ENCODE measurements around the gene SPATA18.
"Not testable (repeated sequence)": the region's sequence is repeated elsewhere in the genome, so short reads cannot be mapped to it uniquely, and the experiment has no call there.

Gene SPATA18

GRCh38 chr4:52054254-52054653, 3.1 kb downstream of the SPATA18 start:
- no peak for DNase-seq

- no peak for DNase-seq
Measured at GRCh38 chr4:52057196-52057595, 6.1 kb downstream of the SPATA18 start.

- DNase-seq: no peak
Measured at GRCh38 chr4:52058275-52058674, 7.2 kb downstream of the SPATA18 start.

GRCh38 chr4:52059372-52059771, 8.3 kb downstream of the SPATA18 start:
- no peak for DNase-seq

GRCh38 chr4:52069571-52069970, 18.5 kb downstream of the SPATA18 start:
- no peak for DNase-seq

- DNase-seq: no peak
Measured at GRCh38 chr4:52071791-52072546, 20.9 kb downstream of the SPATA18 start.

DNA sequence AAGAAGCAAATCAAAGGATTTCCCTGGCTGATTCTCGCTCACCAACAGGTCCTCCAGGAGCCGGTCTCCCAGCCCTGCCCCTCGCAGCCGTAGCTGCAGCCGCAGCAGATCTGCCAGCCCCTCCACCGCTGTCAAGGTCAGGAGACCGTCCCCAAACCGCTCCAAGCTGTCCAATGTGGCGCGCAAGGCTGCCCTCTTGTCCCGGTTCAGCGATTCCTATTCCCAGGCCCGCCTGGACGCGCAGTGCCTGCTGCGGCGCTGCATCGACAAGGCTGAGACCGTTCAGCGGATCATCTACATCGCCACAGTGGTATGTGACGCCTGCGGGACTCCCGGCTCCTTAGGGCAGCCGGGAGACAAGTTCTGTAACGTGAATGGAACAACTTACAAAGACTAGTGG, 25.6 kb downstream of the SPATA18 start:
- no peak for DNase-seq

DNA sequence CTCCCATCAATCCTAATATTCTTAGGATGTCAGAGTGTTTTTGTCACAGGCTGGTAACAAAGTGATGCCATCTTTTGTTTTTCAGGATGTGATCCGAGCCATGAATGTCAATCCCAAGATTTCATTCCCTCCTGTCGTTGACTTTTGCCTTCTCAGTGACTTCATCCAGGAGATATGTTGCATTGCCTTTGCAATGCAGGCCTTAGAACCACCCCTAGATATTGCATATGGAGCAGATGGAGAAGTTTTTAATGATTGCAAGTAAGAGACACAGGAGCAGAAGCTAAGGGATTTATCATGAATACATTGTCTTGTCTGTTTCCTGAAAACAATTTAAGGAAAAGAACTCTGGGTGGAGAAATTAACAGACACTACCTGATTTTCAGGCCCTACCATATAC, 28.6 kb downstream of the SPATA18 start:
- no peak for DNase-seq

DNA sequence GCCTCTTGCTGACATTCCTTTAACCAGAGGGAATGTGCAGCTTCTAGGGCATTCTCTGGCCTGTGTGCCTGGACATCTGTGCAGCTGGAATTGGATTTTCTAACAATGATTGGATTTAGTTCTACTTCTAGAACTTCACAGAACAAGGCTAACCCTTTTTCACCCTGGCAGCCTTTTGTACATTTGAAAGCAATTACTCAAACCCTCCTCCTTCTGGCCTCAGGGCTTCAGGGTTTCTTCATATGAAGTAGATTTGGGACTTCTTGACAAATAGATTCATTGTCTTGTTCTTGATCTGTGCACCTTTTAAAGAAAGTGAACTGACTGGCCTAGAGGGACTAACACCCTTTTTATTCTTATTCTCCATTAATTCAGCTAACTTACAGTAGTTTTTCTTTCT, 30.1 kb downstream of the SPATA18 start:
- no peak for DNase-seq

- not testable (repeated sequence) for DNase-seq
Measured at GRCh38 chr4:52086425-52086824, 35.3 kb downstream of the SPATA18 start.

GRCh38 chr4:52091801-52092200, 40.7 kb downstream of the SPATA18 start:
- DNase-seq: no peak

- DNase-seq: no peak
Measured at GRCh38 chr4:52093466-52093865, 42.4 kb downstream of the SPATA18 start.

DNA sequence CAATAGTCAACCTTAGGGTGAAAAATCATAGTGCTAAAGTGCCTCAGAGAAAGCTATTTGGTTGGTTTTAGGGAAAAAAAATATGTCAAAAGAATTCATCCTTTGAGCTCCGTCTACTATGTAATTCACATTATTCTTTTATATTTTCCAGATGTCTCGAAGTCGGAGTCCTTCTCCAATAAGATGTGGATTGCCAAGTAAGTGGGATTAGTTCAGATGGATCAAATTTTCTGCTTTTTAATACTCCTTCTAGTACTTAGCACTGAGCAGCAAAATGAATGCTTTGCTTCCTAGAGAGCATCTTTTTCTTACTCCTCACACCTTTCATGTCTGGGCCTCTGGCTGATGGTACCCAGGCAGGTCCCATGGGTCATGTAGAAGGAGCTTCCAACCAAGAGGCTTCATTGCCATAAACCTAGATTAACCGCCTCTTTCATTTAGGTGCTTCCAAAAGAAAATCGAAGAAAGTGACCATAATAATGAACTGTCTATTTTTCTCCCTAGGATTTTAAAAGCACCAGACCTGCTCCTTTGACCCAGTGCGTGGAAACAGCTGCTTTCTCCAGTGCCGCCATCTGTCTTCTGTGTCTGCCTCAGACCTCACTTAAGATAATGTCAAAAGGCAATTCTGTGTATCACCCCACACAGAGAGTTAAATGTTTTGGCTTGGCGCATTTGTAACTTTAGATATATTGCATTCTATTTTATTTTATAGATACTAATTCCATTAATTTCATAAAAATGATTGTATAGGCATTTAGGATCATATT, 43.5 kb downstream of the SPATA18 start:
- peak; percentile 8 for DNase-seq

DNA sequence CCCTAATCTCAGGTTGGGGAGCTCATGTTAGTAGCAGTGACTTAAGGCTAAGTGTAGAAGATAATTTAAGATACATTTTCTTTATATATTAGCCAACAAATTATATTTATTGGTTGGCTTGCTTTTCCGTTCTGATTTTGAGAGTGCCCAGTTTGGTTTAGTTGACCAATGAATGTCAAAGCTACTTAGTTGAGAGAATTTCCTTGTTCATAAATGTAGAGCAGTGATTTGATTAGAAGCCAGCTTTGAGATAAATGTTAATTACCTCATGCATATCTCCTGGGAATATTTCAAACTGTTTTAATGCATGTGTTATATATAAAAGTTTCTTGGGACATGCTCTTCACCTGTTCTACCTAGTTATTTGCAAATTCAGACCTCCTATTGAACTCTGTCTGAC, 44.3 kb downstream of the SPATA18 start:
- no peak for DNase-seq

GRCh38 chr4:52096048-52096447, 44.9 kb downstream of the SPATA18 start:
- DNase-seq: no peak

GRCh38 chr4:52098618-52099017, 47.5 kb downstream of the SPATA18 start:
- peak; percentile 41 for DNase-seq

DNA sequence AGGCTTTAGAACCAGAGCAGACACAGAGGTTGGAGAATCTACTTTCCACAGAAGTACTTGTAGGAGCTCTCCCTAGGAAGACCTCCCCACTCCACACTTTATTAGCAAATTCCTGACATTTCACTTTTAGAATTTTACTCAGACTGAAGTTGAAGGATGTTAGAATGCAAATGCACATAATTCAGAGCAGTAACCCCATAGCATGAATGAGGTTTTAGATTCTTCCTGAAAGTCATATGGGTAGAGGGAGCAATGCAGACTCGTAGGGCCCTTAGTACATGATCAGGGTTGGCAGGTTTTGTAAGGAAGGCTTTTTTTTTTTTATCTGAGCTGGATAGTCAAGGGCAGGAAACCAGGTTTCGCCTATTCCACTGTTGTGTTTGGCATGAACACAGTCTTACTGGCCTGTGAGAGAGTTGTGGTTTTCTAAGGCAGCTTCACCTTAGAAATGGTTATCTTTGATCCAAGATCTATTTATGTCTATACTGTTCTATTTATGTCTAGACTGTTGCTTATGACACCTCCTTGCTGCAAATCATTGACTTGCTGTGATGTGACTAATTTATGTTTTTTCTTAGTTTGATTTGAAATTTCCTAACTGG, 48.9 kb downstream of the SPATA18 start:
- DNase-seq: no peak

GRCh38 chr4:52102587-52102986, 51.5 kb downstream of the SPATA18 start:
- no peak for DNase-seq

- DNase-seq: peak; percentile 1
Measured at GRCh38 chr4:52103319-52103718, 52.2 kb downstream of the SPATA18 start.

- no peak for DNase-seq
Measured at GRCh38 chr4:52105276-52105675, 54.2 kb downstream of the SPATA18 start.

DNA sequence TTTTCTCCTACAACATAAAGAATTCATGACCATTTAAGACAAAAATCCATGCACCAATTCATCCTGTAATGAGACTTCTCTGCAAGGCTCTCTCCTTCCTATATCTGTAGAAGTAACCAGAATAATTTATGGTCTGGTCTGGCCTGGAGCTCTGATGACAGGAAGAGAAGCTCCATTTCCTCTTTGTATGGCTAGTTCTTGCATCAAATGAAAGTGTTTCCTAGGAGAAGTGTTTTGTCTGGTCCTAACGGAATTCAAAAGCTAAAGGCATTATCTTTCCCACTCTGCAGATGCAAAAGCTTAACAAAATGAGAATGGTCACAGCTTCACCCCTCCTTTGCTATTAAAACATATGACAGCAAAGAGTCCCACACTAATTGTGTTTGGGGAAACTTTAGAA, 55.1 kb downstream of the SPATA18 start:
- no peak for DNase-seq

- no peak for DNase-seq
Measured at GRCh38 chr4:52106660-52107059, 55.6 kb downstream of the SPATA18 start.

DNA sequence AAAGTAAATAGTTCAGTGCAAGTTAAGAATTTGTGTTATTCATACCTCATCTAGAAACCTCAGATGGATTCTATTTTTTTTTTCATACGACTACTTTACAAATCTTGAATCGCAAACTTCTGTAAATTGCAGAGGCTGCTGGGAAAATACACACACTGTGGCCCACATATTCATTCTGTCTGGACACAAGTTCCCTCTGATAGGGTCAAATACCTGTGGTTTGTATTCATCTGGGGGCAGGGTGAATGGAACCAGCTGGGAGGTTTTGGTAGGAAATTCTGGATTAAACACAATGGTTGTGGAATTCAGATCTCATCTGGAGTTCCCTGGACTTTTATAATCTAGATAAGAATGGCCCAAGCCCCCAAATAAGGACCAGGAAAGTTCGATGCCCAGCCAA, 56.2 kb downstream of the SPATA18 start:
- DNase-seq: no peak

- no peak for DNase-seq
Measured at GRCh38 chr4:52107745-52108144, 56.6 kb downstream of the SPATA18 start.
